T follicular helper cell (primary cell): ENCODE measurements around the gene ITIH4.

Source experiments
- DNase-seq: peaks from one replicate; pipeline ENCODE4 v3.0.0-alpha.2; 2020; ENCODE audit warnings: low read depth

The ITIH4 gene

GRCh38 chr3:52798376-52798977, 32.0 kb downstream of the ITIH4 start:
- no peak for DNase-seq

- DNase-seq = no peak
Observed at GRCh38 chr3:52796411-52796810, 34.1 kb downstream of the ITIH4 start.

- DNase-seq = no peak
Observed at GRCh38 chr3:52795298-52795900, 35.1 kb downstream of the ITIH4 start.

GRCh38 chr3:52794612-52795099, 35.8 kb downstream of the ITIH4 start, which contains the start of gene ITIH3:
ITIH3 (plus strand) TSS chr3:52794796; CDS start chr3:52794804, 8 bp downstream.
- no peak for DNase-seq

- DNase-seq = no peak
Observed at GRCh38 chr3:52793702-52794611, 36.5 kb downstream of the ITIH4 start.

- DNase-seq = no peak
Observed at GRCh38 chr3:52792961-52793695, 37.3 kb downstream of the ITIH4 start.

- DNase-seq = no peak
Observed at GRCh38 chr3:52792413-52792812, 38.1 kb downstream of the ITIH4 start.

GRCh38 chr3:52791928-52792327, 38.5 kb downstream of the ITIH4 start:
- DNase-seq = no peak

GRCh38 chr3:52791366-52791765, 39.1 kb downstream of the ITIH4 start:
- no peak for DNase-seq

- DNase-seq = no peak
Observed at GRCh38 chr3:52790741-52791140, 39.7 kb downstream of the ITIH4 start.

- DNase-seq = no peak
Observed at GRCh38 chr3:52790337-52790736, 40.1 kb downstream of the ITIH4 start.

- DNase-seq = no peak
Observed at GRCh38 chr3:52789746-52790040, 40.8 kb downstream of the ITIH4 start.

- no peak for DNase-seq
Observed at GRCh38 chr3:52788890-52789745, 41.4 kb downstream of the ITIH4 start.

- DNase-seq = no peak
Observed at GRCh38 chr3:52787672-52788625, 42.5 kb downstream of the ITIH4 start.

GRCh38 chr3:52787246-52787645, 43.2 kb downstream of the ITIH4 start:
- DNase-seq = no peak

- DNase-seq = no peak
Observed at GRCh38 chr3:52786330-52787215, 43.9 kb downstream of the ITIH4 start.

- DNase-seq = no peak
Observed at GRCh38 chr3:52784931-52785590, 45.4 kb downstream of the ITIH4 start.

GRCh38 chr3:52784021-52784621, 46.4 kb downstream of the ITIH4 start:
- no peak for DNase-seq
